Measurements from ENCODE around the gene WFS1. TPM values are rescaled to one million over a fixed set of nuclear protein-coding genes. Genes with fewer than 3 reads are reported as not detected.

Gene WFS1
- 26.0 and 37.2 TPM in 2 replicates for total RNA-seq

GRCh38 chr4:6269616-6270511, at the start of gene WFS1:
Gene WFS1 (plus strand): TSS chr4:6269850. CDS start chr4:6277456, 7,606 bp downstream.
- Histone ChIP-seq H3K4me3 (ENCODE audit: low read depth, low read length) (peak within 1 kb of the TSS; percentile 78), H3K36me3 (ENCODE audit: control insufficient read depth, insufficient read depth, low read length) (no peaks in the 10 kb centered on the region), H3K27me3 (ENCODE audit: control insufficient read depth, insufficient read depth, low read length) (no peaks in the 10 kb centered on the region)
- DNase-seq (ENCODE audit: low read depth): peak; percentile 80
- TF ChIP-seq CTCF (IDR thresholded peaks at IDR 0.05; ENCODE audit: insufficient read depth, low read length, poor library complexity, severe bottlenecking): no peak

GRCh38 chr4:6221301-6221850, 48.3 kb upstream of the WFS1 start:
- Histone ChIP-seq H3K27me3 (ENCODE audit: control insufficient read depth, insufficient read depth, low read length) (peaks cover 22% of the 10 kb centered on the region), H3K4me3 (ENCODE audit: low read depth, low read length) (no peak overlapping the region), H3K36me3 (ENCODE audit: control insufficient read depth, insufficient read depth, low read length) (no peaks in the 10 kb centered on the region)
- DNase-seq (ENCODE audit: low read depth): no peak
- TF ChIP-seq CTCF (IDR thresholded peaks at IDR 0.05; ENCODE audit: insufficient read depth, low read length, poor library complexity, severe bottlenecking): no peak

- no peaks in the 10 kb centered on the region for H3K36me3 ChIP-seq (ENCODE audit: control insufficient read depth, insufficient read depth, low read length)
- no peak overlapping the region for H3K4me3 ChIP-seq (ENCODE audit: low read depth, low read length)
- no peak for TF ChIP-seq CTCF (IDR thresholded peaks at IDR 0.05; ENCODE audit: insufficient read depth, low read length, poor library complexity, severe bottlenecking)
- no peak for DNase-seq (ENCODE audit: low read depth)
- peaks cover 22% of the 10 kb centered on the region for H3K27me3 ChIP-seq (ENCODE audit: control insufficient read depth, insufficient read depth, low read length)
These were observed 47.5 kb upstream of the WFS1 start for GRCh38 chr4:6221851-6222760.

GRCh38 chr4:6222761-6223292, 46.8 kb upstream of the WFS1 start:
- Histone ChIP-seq H3K4me3 (ENCODE audit: low read depth, low read length) (no peak overlapping the region), H3K36me3 (ENCODE audit: control insufficient read depth, insufficient read depth, low read length) (no peaks in the 10 kb centered on the region), H3K27me3 (ENCODE audit: control insufficient read depth, insufficient read depth, low read length) (peaks cover 22% of the 10 kb centered on the region)
- no peak for TF ChIP-seq CTCF (IDR thresholded peaks at IDR 0.05; ENCODE audit: insufficient read depth, low read length, poor library complexity, severe bottlenecking)
- DNase-seq (ENCODE audit: low read depth): no peak

- no peak for DNase-seq (ENCODE audit: low read depth)
- Histone ChIP-seq H3K27me3 (ENCODE audit: control insufficient read depth, insufficient read depth, low read length) (peaks cover 22% of the 10 kb centered on the region), H3K4me3 (ENCODE audit: low read depth, low read length) (no peak overlapping the region), H3K36me3 (ENCODE audit: control insufficient read depth, insufficient read depth, low read length) (no peaks in the 10 kb centered on the region)
- TF ChIP-seq CTCF (IDR thresholded peaks at IDR 0.05; ENCODE audit: insufficient read depth, low read length, poor library complexity, severe bottlenecking): no peak
These were observed 44.9 kb upstream of the WFS1 start for GRCh38 chr4:6224735-6225134.
